LoVo (cell line): ENCODE measurements around the gene CDON.
A peak's percentile ranks its signal among the peaks of the same experiment; 100 is the strongest.

Source experiments
- DNase-seq: peaks from one replicate; pipeline ENCODE4 v3.0.0-alpha.2; 2016; ENCODE audit warnings: low spot score

Gene CDON

DNA sequence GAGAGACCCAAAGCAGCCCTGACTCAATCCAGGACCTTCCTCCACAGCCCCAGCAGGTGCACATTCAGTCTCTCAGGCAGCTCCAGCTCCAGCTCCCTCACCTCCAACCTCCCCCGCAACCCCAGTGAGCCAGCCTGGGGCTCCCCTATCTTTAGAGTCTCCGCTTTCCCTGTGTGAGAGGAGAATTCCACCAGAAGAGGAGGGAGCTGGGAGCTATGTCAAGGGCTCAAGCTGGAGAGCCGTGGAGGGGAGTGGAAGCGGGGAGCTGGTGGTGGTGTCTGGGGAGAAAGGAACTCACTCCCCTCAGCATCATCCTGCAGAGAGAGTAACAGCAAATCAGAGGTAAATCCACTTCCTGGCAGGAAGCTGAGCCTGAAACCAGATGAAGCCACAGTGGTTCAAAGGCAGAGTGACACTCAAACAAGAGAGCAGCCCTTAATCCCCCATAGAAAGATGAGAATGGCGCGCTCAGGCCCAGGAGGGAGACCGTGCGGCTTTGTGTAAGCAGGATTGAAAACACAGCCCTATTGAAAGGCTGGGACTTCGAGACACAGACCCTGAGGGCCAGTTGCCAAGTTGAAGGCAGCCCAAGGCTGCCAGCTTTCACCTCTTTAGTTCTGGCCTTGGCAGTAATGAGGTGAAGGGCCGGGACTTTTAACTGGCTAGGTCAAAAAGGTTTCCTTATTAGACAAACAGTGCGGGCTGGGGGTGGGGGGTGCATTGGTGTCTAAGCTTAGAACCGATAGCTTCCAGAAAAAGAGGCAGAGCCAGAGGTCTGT lies 21.4 kb upstream of the CDON start:
- no peak for DNase-seq

DNA sequence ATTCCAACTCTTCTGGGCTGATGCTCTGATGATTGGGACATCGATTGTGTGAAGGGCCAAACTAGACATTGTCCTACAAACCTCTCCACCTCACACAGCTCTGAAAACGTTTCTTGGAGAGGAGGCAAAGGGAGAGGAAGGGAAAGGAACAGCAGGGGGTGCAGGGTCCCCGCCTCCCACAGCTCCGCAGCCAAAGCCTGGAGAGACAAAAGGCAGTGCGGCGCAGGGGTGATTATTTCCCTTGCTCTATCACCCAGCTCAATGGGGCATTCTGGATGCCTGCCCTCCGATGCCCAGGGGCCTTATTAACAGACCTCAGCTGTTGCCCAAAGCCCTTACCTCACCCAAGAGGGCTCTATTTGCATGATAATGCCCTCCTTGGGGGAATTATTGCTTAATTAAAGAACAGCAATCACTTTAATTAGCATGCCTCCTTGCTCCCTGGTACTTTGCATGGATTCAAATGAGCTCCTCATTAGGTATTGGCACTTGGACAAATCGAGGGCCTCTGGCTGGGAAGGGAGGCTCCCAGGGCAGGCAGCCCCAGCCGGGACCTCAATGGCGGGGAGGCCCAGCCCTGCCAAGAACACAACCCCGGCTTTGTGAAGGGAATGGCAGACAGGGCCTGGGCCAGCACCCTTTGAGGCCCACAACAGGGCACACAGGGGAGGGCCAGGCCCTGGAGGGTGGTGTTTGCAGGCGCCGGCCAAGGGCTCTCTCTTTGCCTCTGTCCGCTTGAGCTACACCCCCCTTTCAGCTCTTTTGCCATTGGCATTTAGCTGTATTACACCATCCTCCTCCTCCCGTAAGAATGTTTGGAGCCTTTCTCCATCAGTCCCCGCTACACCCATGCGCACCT lies 19.8 kb upstream of the CDON start:
- no peak for DNase-seq

- DNase-seq: no peak
These were observed 19.2 kb upstream of the CDON start for GRCh38 chr11:126081915-126082250.

GRCh38 chr11:126080161-126080941 lies 17.7 kb upstream of the CDON start:
- DNase-seq: no peak

GRCh38 chr11:126079621-126080124 lies 17.0 kb upstream of the CDON start:
- no peak for DNase-seq

GRCh38 chr11:126076641-126077040 lies 14.0 kb upstream of the CDON start:
- DNase-seq: no peak

DNA sequence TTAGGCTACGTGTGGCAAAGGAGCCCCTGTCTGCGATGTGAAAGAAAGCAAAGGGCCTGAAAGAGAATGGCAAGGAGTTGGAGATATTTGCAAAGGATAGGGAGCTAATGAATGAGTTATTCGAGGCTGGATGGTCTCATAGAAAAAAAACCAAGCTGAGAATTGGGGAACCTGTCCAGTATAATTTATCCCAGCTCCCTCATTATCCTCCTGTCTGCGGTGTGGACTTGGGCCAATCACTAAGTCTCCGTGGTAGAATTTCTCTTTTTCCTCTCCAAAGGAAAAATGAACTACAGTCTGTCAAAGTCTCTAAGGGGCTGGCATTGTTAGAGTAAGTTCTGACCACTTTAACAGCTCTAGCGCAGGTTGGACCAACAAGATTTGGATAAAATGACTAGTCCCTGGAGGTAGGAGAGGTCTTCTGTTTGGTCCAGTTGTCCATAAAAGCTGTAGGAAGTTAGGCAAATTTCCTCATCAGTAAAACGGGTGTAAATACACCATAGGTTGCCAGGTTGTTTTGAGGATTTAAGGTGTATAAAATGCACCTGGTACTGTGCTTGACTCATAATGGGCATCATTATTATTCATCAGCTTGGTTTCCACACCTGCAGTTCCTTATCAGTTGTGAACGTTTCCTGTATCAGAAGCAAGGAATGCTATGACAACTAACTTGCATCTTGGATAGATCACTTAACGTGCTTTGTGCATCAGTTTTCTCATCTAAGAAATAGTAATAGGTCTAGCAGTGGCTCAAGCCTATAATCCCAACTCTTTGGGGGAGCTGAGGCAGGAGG lies 10.3 kb upstream of the CDON start:
- DNase-seq: no peak

DNA sequence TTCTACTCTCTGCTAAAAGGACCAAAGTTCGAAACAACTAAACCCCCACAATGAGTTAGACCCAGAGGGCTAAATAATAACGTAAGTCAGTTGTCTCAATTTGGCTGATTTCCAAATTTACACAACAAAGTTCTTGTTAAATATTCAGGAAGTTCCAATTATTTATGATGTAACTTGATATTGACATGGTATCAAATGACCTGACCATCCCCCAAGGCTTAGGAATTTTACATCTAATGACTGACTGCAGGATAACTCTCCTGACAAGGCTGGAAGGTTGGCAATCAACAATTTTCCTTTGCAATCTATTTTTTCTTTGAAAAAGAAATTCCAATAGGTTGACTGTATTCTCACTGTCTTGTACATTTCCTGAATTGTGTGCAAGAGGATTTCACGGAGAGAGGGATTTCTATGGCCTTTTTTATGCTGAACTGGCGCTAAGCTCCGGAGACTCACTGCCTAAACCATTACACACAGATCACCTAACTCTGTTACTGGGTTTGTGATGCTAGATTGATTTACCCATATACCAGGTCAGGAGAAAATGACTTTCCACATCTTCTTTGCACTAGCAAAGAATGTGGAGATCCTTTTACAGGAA lies 9.6 kb upstream of the CDON start:
- DNase-seq: no peak

- no peak for DNase-seq
These were observed 814 bp upstream of the CDON start for GRCh38 chr11:126063507-126063852.

DNA sequence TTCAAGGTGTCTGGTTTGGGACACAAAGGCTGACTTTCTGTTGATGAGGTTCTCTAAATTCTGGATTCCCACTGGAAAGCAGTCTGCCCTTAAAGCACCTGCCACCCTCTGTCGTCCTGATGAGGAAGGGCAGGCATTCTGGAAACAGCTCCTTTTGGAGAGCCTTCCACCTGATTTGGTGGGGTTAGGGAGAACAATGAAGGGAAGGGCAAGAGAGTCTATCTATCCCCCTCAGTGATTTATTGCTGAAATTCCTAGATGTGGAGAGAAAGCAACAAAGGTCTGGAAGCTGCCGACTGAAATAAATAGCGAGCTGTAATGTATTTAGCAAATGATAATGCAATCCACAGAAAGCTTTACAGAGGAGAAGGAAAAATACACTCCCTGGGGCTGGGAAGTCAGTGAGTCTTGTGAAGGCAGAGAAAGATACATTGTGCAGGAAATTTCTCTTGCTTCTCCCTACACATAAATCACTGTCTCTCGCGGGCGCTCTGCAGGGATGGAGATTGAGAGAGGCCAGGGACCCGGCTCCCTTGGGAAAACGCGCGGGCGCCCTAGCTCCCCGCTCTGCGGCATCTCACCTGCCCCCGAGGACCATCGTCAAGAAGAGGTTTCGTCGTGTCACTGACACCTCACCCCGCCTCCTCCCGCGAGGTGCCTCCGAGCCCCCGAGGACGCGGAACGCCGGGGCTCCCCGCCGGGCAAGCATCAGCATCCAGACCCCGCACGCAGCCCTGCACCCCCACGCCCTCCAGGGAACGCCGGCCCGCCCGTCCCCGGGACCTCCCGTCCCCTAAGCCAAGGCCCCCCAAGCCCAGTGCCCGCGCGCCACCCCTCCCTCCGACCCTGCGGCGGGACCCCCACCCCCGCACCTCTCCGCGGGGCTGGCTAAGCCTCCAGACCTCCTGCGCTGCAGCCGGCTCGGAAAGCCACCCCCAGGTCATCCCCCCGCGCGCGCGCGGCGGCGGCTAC lies 673 bp downstream of the CDON start:
- DNase-seq: peak; percentile 51

- no peak for DNase-seq
These were observed 1.9 kb downstream of the CDON start for GRCh38 chr11:126060757-126061171.

GRCh38 chr11:126059238-126059781 lies 3.4 kb downstream of the CDON start:
- DNase-seq: no peak

GRCh38 chr11:126058105-126058874 lies 4.4 kb downstream of the CDON start:
- DNase-seq: no peak

DNA sequence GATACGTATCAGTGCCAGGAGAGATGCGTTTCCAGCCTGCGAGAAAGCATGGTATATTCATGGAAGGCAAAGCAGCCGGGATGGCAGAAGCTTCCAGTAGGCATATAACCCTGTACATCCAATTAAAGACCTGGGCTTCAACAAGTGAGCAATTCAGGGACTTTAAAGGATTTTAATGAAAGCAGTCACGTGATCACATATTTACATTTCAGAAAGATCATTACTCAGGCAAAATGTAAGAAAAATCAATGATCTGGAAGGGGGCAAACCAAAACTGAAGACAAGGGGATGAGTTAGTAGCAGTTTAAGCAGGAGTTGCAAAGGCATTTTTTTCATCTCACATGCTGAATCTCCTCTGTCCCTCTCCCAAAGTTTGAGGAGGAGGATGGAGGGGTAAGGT lies 7.8 kb downstream of the CDON start:
- DNase-seq: no peak

DNA sequence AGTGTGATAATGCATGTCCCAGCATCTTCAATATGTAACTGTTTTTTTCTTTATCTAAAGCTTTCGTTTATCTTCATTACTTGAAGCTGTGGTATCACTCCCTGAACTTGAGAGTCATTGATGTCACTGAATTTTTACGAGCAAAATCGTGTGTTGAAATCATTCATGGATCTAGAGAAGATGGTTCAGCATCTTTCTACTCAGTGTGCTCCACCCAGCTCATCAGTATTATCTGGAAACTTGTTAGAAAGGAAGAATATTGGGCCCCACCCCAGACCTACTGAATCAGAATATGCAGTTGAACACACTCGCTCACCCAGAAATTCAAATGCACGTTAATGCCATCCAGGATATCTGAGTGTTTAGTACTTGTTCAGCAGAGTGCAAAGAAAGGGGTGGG lies 8.3 kb downstream of the CDON start:
- no peak for DNase-seq

GRCh38 chr11:126053415-126054286 lies 9.0 kb downstream of the CDON start:
- no peak for DNase-seq

DNA sequence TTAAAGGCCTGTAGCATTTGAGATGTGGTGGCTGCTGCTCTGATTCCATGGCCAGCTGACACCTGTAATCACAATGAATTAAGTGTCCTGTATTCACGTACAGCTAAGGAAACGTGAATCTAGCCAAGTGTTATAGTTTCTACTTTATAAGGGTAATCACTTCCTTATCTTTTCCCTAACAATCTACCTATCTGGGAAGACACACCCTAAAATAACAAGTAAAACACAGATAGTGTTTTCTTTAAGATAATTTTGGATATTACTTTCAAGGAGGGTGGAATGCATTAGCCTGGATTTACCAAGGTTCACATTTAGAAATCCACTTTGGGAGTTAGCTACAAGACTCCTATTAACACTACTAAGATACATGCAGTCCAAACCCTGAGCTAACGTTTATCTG lies 11.5 kb downstream of the CDON start:
- no peak for DNase-seq

DNA sequence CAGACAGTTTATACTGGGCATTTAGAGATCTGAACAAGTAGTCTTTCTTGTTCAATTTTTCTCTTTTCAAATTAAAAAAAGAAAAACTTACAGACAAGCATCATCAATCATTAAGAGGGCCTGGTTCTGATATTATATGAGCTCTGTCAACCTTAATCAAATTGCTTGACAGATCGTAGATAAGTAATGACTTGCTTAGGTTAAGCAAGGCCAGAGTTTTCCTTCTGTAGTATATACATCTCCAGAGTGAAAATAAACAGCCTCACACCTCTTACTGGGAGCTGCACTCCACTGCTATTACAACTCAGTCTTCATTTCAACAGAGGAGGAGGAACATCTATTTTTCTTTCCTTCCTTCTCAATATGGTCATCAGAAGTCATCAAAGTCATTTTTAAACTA lies 13.5 kb downstream of the CDON start:
- DNase-seq: no peak
